Urothelium cell line (cell line): ENCODE data around the gene MAP1B.

Experiments
- DNase-seq: peaks from one replicate; pipeline ENCODE4 v3.0.0; 2011; ENCODE audit warnings: low spot score, mixed read lengths
- FAIRE-seq: peaks from 2 replicates; lab custom pipeline; 2011; peaks lifted over from hg19 to GRCh38; lab: Jason Lieb, UNC

MAP1B gene

DNA sequence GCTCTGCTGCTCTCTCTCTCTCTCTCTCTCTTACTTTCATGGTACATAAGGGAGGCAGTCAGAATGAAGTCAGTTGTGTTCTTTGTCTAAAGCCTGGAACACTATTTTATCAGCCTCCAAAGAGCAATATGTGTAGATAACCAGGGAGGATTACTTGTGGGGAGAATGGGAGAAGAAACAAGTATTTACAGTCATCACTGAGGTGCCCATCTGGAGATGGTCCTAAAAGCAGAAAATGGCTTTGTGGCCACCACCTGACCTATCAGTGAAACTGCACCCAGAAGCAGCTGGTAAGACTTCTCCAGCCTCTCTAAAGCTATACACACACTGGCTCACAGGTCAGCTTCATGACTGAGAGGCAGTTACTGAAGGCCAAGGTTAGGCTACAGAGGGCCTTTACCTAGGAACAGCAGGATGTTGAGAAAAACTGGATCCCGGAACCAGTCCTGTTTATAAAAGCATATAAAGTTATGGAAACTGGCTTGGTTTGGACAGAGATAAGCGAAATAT is 137.6 kb downstream of the MAP1B start:
- DNase-seq: peak; percentile 27
- no peak for FAIRE-seq

DNA sequence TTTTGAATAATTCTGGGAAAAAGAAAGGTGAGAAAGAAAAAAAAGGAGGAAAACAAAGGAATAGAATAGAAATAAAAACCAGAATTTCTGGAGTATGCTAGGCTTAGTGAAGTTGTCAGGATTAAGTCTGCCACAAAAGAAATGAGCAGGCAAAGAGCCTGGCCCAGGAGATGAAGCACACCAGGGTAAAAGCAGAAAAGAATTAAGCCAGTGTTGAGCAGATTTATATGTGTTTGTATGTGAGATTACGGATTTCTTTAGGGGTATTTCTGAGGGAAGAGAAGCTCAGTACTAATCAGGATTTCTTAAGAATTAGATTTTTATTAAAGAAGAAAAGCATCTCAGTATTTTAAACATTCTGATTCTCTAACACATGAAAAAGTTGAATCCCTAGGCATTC is 138.3 kb downstream of the MAP1B start:
- DNase-seq (no peak), FAIRE-seq (no peak)

DNA sequence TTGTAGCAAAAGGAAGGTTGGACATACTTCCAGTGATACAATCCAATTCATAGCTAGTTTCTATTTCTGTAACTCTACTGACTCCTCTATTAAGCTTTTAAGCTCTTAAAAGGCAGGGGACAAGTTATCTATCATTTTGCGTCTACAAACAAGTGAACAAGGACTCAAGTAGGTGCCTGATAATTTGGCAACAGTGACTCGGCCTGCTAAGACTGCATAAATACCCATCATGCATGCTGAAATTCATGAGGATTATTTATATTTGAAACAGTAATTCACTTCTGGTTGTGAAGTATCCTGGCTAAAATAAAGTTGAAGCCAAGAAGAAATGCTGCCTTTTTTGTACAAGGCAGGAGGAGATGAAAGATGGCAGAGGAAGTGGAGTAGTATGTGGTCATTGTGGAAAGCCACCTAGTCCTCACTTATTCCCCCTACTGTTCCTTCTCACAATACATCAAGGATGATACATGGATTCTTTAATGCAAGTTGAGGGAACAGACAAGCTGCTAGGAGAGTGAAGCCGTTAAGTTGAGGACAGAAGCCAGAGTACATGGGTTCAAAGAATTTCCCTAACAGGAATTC is 138.8 kb downstream of the MAP1B start:
- DNase-seq: no peak
- FAIRE-seq: no peak

DNA sequence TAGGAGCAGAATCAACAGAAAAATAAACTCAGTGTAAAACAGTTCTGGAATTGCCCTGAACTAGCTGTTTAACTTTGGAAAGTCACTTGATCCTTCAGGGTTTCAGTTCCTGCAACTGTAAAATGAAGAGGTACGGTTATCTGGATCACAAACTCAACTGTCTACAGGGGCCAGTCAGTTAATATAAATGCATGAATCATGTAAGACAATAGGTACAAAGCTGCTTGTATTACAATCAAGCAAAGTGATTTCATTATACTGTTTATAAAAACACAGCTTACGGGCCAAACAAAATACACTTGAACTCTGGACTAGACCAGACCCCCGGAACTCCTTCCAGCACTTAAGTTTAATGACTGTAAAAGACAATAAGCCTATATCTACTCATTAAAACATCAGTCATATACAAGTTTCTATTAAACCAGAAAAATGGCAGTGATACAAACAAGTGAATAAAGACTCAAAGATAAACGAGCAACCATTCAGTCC is 139.7 kb downstream of the MAP1B start:
- no peak for FAIRE-seq

DNA sequence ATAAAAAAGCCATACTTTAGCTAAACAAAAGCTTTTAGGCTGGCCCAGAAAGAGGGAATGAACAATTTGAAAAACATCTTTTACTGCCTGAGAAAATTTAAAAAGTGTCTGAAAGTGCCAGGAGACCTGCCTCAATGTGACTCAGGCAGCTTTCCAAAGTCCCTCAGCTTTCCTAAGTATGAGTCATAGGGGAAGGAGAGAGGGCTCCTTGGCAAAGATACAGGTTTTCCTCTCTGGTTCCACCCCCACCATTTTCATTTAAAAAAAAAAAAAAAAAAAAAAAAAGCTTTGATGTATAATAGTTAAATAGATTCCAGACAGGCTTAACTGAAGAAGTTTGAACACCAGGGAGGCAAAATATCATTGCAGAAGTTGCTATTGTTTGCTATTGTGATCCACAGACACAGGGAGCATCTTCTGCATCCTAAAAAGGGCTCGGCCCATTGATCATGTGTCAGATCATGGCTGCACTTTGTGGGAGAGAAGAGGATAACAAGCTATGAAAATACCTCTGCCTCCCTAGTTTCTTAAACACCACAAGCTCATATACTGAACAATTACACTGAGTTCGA is 141.2 kb downstream of the MAP1B start:
- FAIRE-seq (no peak), DNase-seq (peak; percentile 86)

More for the DNA sequence above, 139.7 kb downstream of the MAP1B start:
- DNase-seq: no peak

DNA sequence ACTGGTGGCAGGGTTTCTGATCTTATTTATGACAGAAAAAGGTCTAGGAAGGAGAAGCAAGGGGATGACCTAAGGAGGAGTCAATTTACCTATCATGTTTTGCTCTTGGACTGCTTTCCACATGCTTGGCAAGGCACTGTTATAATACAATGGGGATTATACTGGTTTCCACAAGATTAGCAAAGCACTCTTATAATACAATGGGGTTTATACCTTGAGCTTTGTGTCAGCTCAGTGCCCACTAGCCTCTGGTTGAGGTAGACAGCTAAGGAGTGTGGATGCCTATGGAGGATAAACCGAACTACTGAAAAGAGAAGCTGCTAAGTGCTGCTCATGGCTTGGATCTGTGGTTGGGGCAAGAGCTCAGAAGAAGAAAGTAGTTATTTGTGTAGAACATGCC is 144.1 kb downstream of the MAP1B start:
- FAIRE-seq (no peak), DNase-seq (no peak)

DNA sequence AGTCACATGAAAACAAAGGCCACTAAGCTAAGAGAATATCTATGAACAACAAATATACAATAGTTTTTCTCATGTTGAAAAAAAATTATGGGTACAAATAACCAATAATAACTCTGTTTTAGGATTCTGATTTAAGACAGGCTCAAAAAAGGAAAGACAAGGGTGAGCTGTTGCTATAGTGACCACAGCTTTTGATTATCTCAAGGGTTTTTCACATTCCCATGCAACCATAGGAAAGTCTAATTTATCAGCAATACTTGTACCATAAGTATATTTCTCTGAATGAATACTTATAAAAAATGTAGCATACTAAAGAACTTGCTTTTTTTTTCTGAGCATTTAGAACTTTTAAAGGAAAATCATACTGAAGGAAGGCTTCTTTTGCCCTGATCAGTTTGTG is 144.7 kb downstream of the MAP1B start:
- DNase-seq: no peak
- no peak for FAIRE-seq

DNA sequence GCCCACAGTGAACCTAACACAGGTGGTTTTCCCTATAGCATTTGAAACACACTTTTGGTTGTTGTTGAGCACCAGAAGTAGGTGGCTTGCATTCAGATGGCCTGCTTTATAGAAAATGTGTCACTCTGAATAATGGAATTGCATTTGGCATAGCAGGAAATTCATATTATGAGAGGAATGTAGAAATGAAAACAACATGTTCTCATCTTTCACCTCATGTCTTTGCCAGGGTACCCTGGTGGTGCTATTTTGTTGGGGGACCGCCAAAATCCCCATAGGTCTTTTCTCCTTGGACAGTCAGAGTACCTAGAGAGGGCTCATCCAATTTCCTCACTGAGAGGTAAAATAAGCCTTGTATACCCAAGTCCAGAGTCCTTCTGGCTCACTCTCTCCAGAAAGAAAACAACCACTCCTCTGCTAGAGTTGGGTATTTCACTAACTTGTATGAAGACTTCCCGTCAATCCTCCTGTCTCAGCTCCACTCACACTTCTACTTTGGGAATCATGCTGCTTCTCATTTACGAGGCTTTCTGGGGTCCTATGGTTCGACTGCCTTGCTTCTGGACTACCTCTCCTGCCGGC is 145.4 kb downstream of the MAP1B start:
- FAIRE-seq (no peak), DNase-seq (no peak)

DNA sequence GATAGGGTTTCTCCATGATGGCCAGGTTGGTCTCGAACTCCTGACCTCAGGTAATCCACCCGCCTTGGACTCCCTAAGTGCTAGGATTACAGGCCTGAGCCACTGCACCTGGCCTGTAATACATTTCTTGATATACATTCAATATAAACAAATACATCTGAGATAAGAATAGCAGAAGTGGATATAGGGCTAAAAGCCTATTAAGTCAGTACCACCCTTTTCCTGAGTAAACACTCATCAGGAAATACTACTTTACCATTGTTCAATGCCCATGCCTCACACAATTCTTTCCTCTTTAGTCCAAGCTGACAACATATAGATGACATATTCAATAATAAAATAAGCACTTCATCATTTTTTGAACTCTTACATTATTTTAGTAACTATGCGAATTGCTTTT is 148.0 kb downstream of the MAP1B start:
- FAIRE-seq (no peak), DNase-seq (no peak)

DNA sequence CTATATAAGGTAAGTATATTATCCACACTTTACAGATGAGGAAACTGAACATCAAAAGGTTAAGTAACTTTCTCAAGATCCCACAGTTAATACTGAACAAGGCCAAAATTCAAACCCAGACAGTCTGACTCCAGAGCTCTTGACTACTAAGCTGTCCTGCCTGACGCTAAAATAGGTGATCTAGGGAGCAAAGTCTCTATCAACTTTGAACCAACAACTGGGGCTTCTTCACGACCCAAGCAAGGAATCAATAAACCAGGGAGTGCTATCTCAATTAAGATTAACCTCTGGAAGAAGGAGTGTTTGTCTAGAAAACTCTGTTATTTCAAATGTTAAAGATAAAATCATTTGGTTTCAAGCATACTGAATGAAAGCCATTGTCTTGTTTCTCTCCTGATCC is 148.4 kb downstream of the MAP1B start:
- DNase-seq (no peak), FAIRE-seq (no peak)

DNA sequence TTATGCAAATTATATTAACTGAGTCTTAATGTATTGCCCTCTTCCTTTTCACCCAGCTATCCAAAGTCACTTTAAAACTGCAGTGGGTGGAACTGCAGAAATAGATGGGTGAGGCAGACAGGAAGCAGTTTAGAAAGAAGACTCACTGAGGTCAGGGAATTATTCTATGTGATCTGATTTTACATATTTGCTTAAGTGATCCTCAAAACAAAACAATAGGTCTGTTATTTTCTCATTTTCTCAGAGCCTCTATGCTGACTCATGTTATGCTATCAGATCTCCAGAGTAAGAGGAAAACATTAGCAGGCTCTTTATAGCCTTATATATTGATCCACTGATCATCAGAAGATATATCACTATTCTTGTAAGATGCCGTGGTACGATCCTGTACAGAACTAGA is 149.3 kb downstream of the MAP1B start:
- DNase-seq (no peak), FAIRE-seq (no peak)
